ENCODE data around the gene BRI3BP. TPM values are rescaled to one million over a fixed set of nuclear protein-coding genes. Genes with fewer than 3 reads are reported as not detected.
A peak's percentile ranks its signal among the peaks of the same experiment; 100 is the strongest.
"Not testable (repeated sequence)": the region's sequence is repeated elsewhere in the genome, so short reads cannot be mapped to it uniquely, and the experiment has no call there.

The BRI3BP gene
- total RNA-seq, 1 experiment from 2014 or later = 18.0 TPM

DNA sequence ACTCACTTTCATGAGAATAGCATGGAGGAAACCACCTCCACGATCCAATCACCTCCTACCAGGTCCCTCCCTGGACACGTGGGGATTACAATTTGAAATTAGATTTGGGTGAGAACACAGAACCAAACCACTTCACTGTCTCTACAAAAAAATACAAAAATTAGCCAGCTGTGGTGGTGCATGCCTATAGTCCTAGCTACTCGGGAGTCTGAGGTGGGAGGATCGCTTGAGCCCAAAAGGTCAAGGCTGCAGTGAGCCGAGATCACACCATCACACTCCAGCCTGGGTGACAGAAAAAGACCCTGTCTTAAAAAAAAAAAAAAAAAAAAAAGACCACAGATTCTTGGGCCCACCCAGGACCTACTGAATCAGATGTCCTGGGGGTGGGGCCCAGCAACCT lies 28.3 kb downstream of the BRI3BP start:
- no peak for DNase-seq (ENCODE audit: low read depth)

DNA sequence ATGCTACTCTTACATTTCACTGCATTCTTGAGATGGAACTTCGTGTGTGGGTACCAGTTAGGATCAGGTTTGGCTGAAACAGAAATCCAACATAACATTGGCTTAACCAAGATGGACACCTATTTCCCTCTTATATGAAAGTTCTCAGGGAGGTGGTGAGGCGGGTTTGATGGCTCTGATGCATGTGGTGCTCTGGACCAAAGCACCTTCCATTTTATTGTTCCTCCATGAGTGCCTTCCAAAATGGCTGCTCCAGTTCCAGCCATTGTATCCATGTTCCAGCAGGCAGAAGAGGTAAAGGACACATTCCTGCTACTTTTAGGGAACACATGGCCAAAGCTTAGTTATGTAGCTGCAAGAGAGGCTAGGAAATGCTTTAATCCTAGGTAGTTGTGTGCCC lies 29.6 kb downstream of the BRI3BP start:
- no peak for DNase-seq (ENCODE audit: low read depth)

DNA sequence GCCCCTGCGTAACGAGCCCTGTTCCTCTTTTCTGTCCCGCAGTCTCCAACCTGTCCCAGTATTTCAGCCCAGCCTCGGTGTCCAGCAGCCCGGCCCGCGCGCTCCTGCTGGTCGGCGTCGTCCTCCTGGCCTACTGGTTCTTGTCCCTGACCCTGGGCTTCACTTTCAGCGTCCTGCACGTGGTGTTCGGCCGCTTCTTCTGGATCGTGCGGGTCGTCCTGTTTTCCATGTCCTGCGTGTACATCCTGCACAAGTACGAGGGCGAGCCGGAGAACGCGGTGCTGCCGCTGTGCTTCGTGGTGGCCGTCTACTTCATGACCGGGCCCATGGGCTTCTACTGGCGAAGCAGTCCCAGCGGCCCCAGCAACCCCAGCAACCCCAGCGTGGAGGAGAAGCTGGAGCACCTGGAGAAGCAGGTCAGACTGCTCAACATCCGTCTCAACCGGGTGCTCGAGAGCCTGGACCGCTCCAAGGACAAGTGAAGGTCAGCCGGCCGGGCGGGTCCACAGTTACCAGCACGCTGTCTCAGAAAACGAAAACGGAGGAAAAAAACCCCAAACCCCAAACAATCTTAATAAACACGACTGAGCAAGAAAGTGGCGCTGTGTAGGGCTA lies 31.6 kb downstream of the BRI3BP start:
- DNase-seq (ENCODE audit: low read depth) = no peak

DNA sequence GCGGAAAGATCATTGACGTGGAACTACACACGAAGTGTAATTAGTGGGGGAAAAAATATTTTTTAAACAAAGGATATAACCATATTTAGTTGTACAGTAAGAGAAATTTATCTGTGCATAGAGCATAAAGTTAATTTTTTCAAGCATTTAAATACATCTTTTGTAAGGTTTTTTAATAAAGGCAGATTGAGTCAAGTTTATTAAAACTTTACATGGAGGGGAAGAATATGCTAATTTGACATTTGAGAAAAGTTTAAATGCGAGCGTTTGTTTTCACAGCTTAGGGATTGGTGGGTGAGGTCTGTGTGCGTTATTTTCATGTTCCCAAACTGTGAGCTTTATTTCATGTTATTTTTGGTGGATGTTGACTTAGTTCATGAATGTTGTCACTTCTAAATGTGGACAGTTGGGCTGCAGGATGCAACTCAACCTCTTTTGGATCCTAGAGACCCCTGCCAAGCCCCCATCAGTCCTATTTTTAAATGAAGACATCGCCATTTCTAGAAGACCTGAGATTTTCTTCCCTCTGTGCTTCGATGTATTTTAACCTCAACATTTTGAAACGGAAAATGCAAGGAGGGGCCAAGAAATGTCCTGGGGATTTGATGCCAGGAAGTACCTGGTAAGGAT lies 32.3 kb downstream of the BRI3BP start:
- no peak for DNase-seq (ENCODE audit: low read depth)

DNA sequence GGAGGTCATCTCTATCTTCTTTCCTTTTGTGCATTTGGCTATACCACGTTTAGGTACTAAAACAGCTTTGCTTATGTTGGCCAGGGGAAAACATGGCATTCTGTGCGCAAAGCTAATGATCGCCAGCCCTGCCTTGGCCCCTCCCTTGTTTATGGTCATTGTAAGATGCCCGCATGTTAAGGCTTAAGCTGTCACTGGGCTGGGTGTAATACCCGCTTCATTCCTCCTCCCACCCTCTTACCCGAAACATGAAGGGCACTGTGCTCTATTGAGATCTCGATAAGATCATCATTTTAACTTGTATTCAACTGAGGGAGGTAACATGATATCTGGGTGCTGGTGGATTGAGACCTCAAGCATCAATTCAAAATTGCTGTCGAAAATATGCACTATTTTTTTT lies 34.7 kb downstream of the BRI3BP start:
- no peak for DNase-seq (ENCODE audit: low read depth)

DNA sequence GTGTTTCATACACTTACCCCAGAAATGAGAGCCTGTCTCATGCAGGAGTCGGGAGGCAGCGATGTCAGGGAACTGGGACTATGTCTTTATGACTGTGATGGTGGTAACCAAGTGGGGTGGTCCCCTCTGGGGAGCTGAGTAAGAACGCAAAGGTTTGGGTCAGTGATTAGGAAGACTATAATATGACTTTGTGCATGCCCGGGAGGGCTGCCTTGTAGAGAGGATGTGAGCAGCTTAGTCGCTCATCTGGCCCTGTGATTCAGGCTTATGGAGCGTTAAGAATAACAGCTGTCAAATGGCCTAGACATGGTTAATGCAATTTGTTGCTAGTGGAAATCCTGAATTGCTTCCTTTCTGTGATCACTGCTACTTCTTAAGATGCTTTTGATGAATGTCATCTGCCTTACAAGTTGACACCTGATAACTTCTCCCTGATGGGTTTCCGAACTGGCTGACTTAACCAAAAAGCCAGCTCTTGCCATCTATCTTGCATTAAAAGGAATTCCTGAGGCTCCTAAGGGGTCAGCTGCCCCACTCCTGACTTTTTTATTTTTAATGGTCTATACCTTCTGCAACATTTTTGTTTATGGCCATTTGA lies 36.4 kb downstream of the BRI3BP start:
- no peak for DNase-seq (ENCODE audit: low read depth)

DNA sequence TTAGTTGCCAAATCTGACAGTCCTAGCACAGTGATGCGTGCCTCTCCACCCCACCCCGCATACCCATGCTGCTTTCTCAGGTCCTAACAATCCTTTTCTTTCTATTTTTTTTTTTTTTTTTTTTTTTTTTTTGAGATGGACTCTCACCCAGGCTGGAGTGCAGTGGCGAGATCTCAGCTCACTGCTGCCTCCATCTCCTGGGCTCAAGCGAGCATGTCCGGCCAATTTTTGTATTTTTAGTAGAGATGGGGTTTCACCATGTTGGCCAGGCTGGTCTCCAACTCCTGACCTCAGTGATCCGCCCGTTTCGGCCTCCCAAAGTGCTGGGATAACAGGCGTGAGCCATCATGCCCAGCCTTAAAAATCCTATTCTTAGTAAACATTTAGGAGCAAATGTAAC lies 38.0 kb downstream of the BRI3BP start:
- not testable (repeated sequence) for DNase-seq (ENCODE audit: low read depth)

DNA sequence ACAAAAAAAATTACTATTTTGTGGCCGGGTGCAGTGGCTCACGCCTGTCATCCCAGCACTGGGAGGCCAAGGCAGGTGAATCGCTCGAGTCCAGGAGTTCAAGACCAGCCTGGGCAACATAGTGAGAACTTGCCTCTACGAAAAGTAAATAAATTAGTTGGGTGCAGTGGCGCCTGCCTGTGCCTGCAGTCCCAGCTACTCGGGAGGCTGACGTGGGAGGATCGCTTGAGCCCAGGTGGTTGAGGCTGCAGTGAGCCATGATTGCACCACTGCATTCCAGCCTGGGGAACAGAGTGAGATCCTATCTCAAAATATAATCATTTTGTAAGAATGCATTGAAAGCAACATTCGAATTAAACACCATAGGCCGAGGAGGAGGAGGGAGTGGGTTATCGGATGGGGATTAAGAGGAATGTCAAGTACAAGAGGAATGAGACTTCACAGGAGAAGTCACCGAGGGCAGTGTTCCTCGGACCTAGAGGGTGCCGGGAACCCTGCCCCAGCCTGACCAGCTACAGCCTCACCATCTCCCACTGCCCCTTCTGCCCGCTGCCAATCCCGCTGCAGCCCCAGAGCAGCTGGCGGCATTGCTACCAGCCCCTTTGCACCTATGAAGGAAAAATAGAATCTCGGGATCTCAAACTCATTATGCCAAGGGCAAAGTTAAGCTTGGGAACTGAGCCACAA lies 39.2 kb downstream of the BRI3BP start:
- no peak for DNase-seq (ENCODE audit: low read depth)

DNA sequence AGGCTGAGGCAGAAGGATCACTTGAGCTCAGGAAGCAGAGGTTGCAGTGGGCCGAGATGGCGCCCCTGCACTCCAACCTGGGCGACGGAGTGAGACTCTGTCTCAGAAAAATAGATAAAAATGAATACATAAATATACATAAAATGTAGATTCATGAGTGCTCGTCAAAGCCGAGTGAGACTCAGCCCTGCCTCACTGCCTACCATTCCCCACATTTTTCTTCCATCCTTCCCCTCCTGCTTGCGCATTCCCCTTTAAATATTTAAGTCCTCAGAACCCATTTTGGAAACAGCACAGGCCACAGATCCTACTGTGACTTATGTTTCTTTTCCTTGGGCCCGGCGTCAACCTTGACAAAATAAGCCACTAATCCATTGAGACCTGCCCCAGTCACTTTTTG lies 39.8 kb downstream of the BRI3BP start:
- DNase-seq (ENCODE audit: low read depth) = no peak

DNA sequence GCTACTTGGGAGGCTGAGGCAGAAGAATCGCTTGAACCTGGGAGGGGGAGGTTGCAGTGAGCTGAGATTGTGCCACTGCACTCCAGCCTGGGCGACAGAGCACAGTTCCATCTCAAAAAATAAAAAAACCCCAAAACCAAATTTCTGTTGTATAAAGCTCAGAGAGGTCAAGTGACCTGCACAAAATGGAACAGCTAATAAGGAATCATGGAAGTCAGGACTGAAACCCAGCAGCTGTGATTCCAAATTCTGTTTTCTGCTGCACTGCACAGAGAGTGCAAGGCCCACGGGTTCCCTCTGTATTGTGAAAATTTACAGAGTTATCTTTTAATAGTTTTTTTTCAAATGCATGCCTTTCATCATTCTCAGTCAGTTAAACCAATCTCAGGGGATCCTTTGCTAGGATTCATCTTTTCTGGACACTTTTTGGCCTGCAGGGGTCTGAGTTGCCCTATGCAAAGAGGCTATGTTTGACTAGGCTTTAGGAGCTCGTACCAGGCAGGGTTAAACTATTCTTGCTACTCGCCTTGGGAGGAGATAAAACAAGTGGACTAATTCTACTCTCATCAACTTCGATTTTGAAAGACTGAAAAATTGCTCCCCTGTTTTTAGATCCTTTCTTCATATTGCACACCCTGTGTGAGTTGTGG lies 45.7 kb downstream of the BRI3BP start:
- no peak for DNase-seq (ENCODE audit: low read depth)

DNA sequence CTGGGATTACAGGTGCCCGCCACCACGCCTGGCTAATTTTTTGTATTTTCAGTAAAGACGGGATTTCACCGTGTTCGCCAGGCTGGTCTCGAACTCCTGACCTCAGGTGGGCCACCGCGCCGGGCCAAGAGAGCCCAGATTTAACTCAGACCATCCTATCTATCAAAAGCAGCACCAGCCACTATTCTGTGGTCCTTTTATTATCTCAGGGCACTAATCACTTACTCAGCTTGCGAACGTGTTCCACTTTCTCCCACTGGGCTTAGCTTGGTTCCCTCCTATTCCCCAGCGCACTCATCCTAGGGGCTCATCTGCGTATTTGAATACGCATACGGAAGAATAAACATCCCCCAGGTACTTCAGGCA lies 55.6 kb downstream of the BRI3BP start:
- DNase-seq (ENCODE audit: low read depth) = no peak

DNA sequence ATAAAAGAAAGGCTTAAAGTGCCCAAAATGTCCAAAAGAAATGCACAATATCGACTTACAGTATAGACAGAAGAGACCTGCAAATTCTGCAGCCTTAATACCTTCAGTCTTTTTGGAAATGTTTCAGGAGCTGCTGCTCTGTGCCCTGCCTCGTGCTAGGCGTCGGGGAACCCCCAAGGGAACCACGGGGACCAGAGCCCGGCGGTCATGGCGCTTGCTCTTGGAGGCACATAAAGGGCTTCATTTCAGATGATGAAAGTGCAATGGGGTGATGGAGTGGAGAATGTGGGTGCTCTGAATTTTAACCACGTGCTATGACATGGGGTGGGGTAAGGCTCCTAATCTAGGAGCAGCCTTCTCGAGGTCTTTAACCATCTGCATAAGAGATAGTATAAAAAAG lies 57.0 kb downstream of the BRI3BP start:
- no peak for DNase-seq (ENCODE audit: low read depth)

DNA sequence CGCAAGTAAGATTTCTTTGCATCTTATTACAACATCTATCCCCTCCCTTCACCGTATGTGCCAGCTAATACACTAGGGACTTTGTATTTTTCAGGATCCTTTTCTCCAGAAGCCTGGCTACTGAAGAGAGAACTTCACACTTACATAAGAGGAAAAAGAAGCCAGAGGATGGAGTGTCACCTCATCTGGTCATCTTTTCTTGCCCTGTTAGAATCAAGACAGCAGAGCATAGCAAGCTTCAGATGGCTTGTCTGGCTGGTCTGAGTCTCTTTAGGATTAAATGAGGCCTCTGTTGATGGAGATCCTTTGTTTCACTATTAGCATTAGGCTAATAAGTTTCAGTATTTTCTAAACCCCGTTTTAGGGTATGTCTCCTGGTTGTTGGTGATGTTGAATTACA lies 57.4 kb downstream of the BRI3BP start:
- DNase-seq (ENCODE audit: low read depth) = no peak

DNA sequence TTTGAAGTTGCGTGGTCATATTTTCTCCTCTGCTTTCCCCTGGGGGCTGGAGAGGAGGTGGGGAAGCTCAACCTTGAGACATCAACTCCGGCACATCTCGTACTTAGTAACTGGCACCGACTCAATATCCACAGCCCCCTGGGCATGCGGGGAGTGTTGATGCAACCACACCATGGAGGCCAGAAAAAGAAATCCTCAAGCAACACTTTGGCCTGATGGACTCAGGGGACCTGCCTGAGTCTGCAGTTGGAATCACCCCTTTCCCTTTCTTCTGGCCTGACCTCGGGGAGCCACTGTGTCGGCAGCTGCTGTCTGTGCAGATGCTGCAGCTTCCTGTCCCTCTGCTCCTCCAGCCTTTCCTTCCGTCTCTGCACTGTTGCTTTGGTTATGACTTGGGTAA lies 60.4 kb downstream of the BRI3BP start:
- DNase-seq (ENCODE audit: low read depth) = no peak

DNA sequence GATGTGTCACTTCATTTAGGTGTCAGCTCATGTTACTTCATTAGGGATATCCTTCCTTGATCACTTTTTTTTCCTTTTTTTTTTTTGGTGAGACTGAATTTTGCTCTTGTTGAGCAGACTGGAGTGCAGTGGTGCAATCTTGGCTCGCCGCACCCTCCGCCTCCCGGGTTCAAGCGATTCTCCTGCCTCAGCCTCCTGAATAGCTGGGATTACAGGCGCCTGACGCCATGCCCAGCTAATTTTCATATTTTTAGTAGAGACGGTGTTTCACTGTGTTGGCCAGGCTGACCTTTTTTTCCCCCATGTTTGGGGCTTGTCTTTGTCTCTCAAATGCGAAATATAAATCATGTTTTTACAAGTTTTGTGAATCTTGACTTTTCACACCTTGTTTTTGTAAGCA lies 62.1 kb downstream of the BRI3BP start:
- DNase-seq (ENCODE audit: low read depth) = no peak

DNA sequence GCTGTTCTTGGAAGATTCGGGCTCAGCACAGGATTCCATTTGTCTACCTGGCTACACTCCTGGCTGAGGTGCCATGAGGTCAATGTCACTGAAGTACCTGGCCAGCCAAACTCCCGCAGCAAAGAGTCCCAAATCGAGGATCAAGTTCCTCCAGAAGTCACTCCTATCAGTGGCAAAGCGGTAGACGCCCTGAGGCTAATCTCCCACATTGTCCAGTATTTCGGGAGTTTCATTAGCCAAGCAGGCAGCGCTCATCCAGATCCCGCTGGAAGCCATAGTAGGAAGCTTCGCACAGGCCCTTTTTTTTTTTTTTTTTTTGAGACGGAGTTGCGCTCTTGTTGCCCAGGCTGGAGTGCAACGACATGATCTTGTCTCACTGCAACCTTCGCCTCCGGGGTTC lies 62.9 kb downstream of the BRI3BP start:
- no peak for DNase-seq (ENCODE audit: low read depth)

DNA sequence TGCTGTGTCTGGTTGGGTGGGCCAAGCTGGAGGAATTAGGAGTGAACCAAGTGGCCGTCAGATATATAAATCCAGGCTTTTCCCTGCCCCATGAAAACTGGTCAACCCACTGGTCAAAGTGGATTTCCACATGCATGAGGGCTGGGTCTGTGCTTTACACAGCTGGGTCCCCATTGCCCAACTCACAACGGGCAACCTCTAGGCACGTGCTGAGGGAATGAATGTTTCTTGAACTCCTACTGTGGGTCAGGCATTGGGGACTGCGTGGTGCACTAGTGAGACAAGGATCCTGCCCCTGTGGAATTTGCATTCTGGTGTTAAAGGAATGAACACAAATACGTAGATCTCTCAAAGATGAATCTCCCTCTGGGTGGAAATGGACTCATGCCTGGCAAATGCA lies 64.3 kb downstream of the BRI3BP start:
- no peak for DNase-seq (ENCODE audit: low read depth)

DNA sequence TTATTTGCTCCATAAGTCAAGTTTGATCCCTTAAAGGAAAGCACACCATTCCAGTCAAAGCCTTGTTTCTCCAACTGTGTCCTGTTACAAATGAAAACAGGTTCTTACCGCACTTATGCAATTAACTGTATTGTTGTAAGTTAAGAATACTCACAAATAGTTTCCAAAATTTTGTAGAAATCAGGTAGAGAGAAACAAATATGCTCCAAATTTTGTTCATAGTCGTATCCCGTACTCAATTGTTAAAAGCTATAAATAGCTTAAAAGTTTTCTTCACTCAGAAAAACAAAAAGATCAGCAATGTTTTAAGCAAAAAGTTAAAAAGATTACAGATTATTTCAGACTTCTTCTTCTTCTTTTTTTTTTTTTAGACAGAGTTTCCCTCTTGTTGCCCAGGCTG lies 67.8 kb downstream of the BRI3BP start:
- DNase-seq (ENCODE audit: low read depth) = no peak

DNA sequence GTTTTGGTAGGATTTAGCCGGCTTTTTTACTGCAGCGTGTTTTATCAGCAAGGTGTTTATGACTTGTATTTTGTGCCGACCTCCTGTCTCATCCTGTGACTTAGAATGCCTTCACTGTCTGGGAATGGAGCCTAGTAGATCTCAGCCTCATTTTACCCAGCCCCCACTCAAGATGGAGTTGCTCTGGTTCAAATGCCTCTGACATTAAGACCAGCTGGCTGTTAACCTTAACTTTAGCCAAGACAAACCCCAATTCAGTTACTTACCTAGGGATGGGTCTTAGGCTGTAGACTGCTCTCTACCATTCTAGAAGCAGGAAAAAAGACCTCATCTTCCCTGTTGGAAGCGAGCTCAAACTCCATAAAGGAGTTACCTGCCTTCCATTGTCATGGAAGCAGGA lies 70.1 kb downstream of the BRI3BP start:
- not testable (repeated sequence) for DNase-seq (ENCODE audit: low read depth)

DNA sequence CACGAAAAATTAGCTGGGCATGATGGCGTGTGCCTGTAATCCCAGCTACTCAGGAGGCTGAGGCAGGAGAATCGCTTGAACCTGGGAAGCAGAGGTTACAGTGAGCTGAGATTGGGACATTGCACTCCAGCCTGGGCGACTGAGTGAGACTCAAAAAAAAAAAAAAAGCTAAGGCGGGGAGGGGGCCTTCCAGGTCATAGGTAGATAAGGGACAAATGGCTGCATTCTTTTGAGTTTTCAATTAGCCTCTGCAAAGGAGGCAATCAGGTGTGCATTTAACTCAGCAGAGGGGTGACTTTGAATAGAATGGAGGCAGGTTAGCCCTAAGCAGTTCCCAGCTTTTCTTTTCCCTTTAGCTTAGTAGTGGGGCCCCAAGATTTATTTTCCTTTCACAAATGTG lies 71.0 kb downstream of the BRI3BP start:
- DNase-seq (ENCODE audit: low read depth) = no peak

DNA sequence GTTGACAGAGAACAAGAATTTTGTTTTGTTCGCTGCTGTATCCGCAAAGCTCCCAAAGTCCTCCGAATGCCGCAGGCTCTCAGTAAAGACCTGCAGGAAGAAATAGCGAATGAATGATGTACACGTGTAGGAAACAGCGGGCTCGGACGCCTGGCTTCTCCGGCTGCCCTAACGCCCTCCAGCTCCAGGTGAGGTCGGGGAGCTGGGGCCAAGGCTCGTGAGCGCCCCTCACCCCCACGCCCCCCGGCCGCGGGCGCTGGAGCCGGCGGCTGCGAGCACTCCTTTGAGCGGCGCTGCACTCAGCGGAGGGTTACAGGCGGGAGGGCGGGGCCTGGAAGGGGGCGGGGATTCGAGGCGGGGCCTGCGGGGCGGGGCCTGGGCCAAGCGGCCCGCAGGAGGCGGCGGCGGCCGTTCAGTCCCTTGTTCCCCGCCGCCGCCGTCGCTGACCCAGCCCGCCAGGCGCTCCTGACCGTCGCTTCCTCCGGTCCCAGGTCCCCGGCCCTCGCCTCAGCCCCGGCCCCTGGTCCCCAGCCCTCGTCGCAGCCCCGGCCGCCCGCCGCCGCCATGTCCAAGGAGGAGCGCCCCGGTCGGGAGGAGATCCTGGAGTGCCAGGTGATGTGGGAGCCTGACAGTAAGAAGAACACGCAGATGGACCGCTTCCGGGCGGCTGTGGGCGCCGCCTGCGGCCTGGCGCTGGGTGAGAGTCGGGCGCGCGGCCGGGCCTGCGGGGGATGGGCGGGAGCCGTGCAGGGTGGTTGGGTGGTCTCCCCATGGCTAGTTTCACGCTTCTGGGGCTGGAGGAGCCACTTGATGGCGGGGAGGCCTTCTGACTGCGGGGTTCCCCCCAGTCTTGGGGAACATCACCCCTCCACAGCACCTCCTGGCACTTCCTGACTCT lies 71.8 kb downstream of the BRI3BP start, which contains the start of gene AACS:
TSS of gene AACS (plus strand) at position 415 of the 898 bp plus-strand sequence. CDS start at position 565, 150 bp downstream.
- peak; percentile 52 for DNase-seq (ENCODE audit: low read depth)
